Panc1 (cell line): Measurements from ENCODE around the gene TNFRSF1B. TPM values are rescaled to one million over a fixed set of nuclear protein-coding genes. Genes with fewer than 3 reads are reported as not detected.

Experiments
- ATAC-seq: fragments of 200-7000 bp; cut with Tn5 transposase; 2 replicates; pipeline ENCODE4 v1.9.1; 2020; ENCODE audit warnings: mild to moderate bottlenecking, moderate library complexity
- BruUV-seq: library from RNA; stranded (reverse); fragments of 400-500 nt; replicated peaks from 2 replicates; lab custom pipeline; 2021; lab: Mats Ljungman, UMichigan
- CTCF ChIA-PET: fragments of 300-600 bp; sonication (Branson Sonifier 250); formaldehyde crosslinking; loops from one replicate; lab custom pipeline; 2022; ENCODE audit warnings: antibody characterized with exemption; lab: Charles Lee
- POLR2A ChIA-PET: fragments of 300-600 bp; sonication (Branson Sonifier 250); formaldehyde crosslinking; loops from one replicate; lab custom pipeline; 2022; ENCODE audit warnings: antibody characterized with exemption; lab: Charles Lee
- DNase-seq: peaks from one replicate; pipeline ENCODE4 v3.0.0-alpha.2; 2010; ENCODE audit warnings: low read depth, low spot score
- H3K27ac ChIP-seq: 2 replicates; pipeline ENCODE4 v1.5.1; 2011; ENCODE audit warnings: mild to moderate bottlenecking, low read length, inconsistent platforms
- H3K27me3 ChIP-seq: fragments of 200-500 bp; sonication (Bioruptor generic); 2 replicates; pipeline ENCODE4 v1.6.0; 2014; ENCODE audit warnings: low read length, inconsistent platforms; ENCODE audit not compliant: control insufficient read depth, insufficient read depth
- H3K36me3 ChIP-seq: fragments of 200-500 bp; sonication (Bioruptor generic); 2 replicates; pipeline ENCODE4 v1.5.1; 2014; ENCODE audit warnings: inconsistent platforms, mild to moderate bottlenecking, low read length, moderate library complexity; ENCODE audit not compliant: control insufficient read depth, insufficient read depth
- H3K4me1 ChIP-seq: 2 replicates; pipeline ENCODE4 v1.5.1; 2011; ENCODE audit warnings: inconsistent platforms, mild to moderate bottlenecking, low read length, moderate library complexity; ENCODE audit not compliant: control insufficient read depth, insufficient read depth
- H3K4me3 ChIP-seq, 2 experiments: 2 replicates each; pipeline ENCODE4 v1.5.1; 2011 to 2012; ENCODE audit warnings: low read depth in 2 of 2, low read length in 2 of 2, mild to moderate bottlenecking in 2 of 2, inconsistent platforms in 1 of 2, moderate library complexity in 1 of 2
- H3K9me3 ChIP-seq: fragments of 200-500 bp; sonication (Bioruptor generic); 2 replicates; pipeline ENCODE4 v1.5.1; 2014; ENCODE audit warnings: low read depth, mild to moderate bottlenecking, inconsistent platforms, low read length, moderate library complexity; ENCODE audit not compliant: control insufficient read depth, insufficient read depth
- POLR2AphosphoS5 ChIP-seq: IDR thresholded peaks from 2 replicates; pipeline ENCODE4 v1.6.1; 2012; ENCODE audit warnings: mild to moderate bottlenecking, low read depth, low read length, moderate library complexity
- SIN3A ChIP-seq: IDR thresholded peaks from 2 replicates; pipeline ENCODE4 v1.6.1; 2012; ENCODE audit warnings: low read depth, mild to moderate bottlenecking, low read length, moderate library complexity, borderline replicate concordance; ENCODE audit not compliant: insufficient read depth
- TCF7L2 ChIP-seq: IDR thresholded peaks from 2 replicates; pipeline ENCODE4 v1.6.1; 2011; ENCODE audit warnings: mild to moderate bottlenecking, low read depth, low read length, inconsistent platforms
- in situ Hi-C: cut with HindIII; loops from 2 replicates; pipeline ENCODE4 v1.10.0; 2016; ENCODE audit warnings: low sequenced_read_pairs, low pct_unique_long_range_greater_than_20kb
- intact Hi-C: fragments of 100-400 bp; cut with micrococcal nuclease; formaldehyde crosslinking; loops from one replicate; pipeline ENCODE4 v1.10.0; 2022; ENCODE audit not compliant: unreplicated experiment
- total RNA-seq: library from RNA; stranded (reverse); gene quantifications from one replicate; pipeline ENCODE4 v1.2.1, GENCODE V29; 2021; ENCODE audit not compliant: unreplicated experiment
- TF ChIP-seq, protein P1 (sequence below): fragments of 450-650 bp; IDR thresholded peaks from 2 replicates; pipeline ENCODE4 v1.5.1; 2017; ENCODE audit warnings: mild to moderate bottlenecking
- TF ChIP-seq, protein P2 (sequence below), 2 experiments: IDR thresholded peaks; 2 replicates each; pipeline ENCODE4 v1.6.1; 2011 to 2012; ENCODE audit warnings: low read depth in 2 of 2, control low read depth in 1 of 2, low read length in 1 of 2, mild to moderate bottlenecking in 1 of 2, moderate library complexity in 1 of 2; ENCODE audit not compliant: insufficient read depth in 1 of 2

The TNFRSF1B gene
- total RNA-seq, 1 experiment from 2014 or later, result 18.8 TPM

DNA sequence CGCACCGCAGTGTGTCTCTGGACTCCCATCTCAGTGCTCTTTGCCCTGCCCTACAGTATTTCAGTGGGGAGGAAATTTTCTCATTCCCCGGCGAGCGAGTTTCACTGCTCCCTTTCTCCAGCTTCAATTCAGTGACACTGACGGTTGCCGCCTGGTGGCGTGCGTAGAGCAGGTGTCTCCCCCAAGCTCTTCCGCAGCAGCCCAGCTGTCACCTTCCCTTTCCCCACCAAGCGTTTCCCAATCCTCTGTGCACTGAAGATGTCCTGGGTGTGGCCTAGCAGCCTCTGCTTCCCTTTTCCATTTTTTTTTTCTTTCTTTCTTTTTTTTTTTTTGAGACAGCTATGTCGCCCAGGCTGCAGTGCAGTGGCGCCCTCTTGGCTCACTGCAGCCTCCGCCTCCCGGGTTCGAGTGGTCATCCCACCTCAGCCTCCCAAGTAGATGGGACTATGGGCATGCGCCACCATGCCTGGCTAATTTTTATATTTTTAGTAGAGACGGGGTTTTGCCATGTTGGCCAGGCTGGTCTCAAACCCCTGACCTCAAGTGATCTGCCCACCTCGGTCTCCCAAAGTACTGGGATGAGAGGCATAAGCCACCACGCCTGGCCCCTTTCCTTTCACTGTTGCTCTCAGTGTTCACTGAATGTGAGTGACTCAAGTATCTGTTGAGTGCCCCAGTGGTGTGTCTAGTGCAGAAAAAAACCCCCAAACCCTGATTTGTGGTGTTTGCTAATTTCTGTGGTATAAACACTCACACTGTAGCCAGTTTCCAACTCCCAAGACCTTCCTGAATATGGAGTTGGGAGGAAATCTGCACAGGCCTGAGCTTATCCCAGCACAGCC lies 30.1 kb downstream of the TNFRSF1B start:
- CTCF ChIA-PET, result interaction anchor here (1.2 kb wide), 1 partner anchor 72 kb away, joined by 4 read pairs; no protein-coding TSS in a partner anchor
- POLR2A ChIA-PET, result no interaction called here

DNA sequence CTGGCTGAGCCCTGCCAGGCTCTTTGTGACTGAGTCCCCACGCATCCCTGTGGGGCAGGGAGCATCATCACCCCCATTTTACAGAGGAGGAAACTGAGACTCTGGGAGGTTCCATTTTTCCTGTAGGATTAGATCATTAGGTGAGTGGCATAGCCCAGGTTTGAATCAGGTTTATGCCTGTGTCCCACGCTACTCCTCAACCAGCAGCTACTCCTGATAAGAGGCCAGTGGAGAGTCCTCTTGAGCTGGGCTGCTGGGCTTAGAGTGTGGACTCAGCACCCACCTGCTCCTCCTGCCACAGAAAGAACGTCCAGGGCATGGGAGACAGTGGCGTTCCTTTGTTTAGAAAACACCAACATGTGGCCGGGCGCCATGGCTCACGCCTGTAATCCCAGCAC lies 30.7 kb downstream of the TNFRSF1B start:
- no TSS peak for BruUV-seq
- no peak for DNase-seq
- TF ChIP-seq, protein P1, sequence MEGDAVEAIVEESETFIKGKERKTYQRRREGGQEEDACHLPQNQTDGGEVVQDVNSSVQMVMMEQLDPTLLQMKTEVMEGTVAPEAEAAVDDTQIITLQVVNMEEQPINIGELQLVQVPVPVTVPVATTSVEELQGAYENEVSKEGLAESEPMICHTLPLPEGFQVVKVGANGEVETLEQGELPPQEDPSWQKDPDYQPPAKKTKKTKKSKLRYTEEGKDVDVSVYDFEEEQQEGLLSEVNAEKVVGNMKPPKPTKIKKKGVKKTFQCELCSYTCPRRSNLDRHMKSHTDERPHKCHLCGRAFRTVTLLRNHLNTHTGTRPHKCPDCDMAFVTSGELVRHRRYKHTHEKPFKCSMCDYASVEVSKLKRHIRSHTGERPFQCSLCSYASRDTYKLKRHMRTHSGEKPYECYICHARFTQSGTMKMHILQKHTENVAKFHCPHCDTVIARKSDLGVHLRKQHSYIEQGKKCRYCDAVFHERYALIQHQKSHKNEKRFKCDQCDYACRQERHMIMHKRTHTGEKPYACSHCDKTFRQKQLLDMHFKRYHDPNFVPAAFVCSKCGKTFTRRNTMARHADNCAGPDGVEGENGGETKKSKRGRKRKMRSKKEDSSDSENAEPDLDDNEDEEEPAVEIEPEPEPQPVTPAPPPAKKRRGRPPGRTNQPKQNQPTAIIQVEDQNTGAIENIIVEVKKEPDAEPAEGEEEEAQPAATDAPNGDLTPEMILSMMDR, result no peak
- no peak overlapping the region for H3K27ac ChIP-seq
- in situ Hi-C loops, result no loop called here
- H3K27me3 ChIP-seq, result no peaks in the 10 kb centered on the region
- H3K36me3 ChIP-seq, result no peaks in the 10 kb centered on the region
- H3K4me1 ChIP-seq, result no peaks in the 10 kb centered on the region
- POLR2A ChIA-PET, result no interaction called here
- intact Hi-C loops, result no loop called here
- CTCF ChIA-PET, result no interaction called here
- H3K4me3 ChIP-seq, result no peak overlapping the region
- H3K9me3 ChIP-seq, result no peaks in the 10 kb centered on the region
- ATAC-seq, result no peak

More for the DNA sequence above, 30.1 kb downstream of the TNFRSF1B start:
- DNase-seq (no peak), ATAC-seq (no peak)
- Histone ChIP-seq H3K27ac (no peak overlapping the region), H3K4me1 (no peaks in the 10 kb centered on the region), H3K36me3 (no peaks in the 10 kb centered on the region), H3K9me3 (no peaks in the 10 kb centered on the region), H3K4me3 (no peak overlapping the region), H3K27me3 (no peaks in the 10 kb centered on the region)
- in situ Hi-C loops (no loop called here), intact Hi-C loops (no loop called here)
- BruUV-seq, result no TSS peak
- TF ChIP-seq, protein P1, result no peak
- TF ChIP-seq TCF7L2 (no peak), POLR2AphosphoS5 (no peak), SIN3A (no peak)
- TF ChIP-seq, protein P2, sequence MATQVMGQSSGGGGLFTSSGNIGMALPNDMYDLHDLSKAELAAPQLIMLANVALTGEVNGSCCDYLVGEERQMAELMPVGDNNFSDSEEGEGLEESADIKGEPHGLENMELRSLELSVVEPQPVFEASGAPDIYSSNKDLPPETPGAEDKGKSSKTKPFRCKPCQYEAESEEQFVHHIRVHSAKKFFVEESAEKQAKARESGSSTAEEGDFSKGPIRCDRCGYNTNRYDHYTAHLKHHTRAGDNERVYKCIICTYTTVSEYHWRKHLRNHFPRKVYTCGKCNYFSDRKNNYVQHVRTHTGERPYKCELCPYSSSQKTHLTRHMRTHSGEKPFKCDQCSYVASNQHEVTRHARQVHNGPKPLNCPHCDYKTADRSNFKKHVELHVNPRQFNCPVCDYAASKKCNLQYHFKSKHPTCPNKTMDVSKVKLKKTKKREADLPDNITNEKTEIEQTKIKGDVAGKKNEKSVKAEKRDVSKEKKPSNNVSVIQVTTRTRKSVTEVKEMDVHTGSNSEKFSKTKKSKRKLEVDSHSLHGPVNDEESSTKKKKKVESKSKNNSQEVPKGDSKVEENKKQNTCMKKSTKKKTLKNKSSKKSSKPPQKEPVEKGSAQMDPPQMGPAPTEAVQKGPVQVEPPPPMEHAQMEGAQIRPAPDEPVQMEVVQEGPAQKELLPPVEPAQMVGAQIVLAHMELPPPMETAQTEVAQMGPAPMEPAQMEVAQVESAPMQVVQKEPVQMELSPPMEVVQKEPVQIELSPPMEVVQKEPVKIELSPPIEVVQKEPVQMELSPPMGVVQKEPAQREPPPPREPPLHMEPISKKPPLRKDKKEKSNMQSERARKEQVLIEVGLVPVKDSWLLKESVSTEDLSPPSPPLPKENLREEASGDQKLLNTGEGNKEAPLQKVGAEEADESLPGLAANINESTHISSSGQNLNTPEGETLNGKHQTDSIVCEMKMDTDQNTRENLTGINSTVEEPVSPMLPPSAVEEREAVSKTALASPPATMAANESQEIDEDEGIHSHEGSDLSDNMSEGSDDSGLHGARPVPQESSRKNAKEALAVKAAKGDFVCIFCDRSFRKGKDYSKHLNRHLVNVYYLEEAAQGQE (IDR thresholded peaks at IDR 0.05; ENCODE audit: insufficient read depth in 1 of 2, low read depth in 2 of 2, low read length in 1 of 2), result no peak
